CMK (cell line): ENCODE measurements around the gene SLC22A4.

ENCODE experiments used
- DNase-seq: peaks from one replicate; pipeline ENCODE4 v3.0.0-alpha.2; 2010; ENCODE audit warnings: low read depth

Gene SLC22A4

GRCh38 chr5:132376694-132377641 is 82.8 kb downstream of the SLC22A4 start:
- DNase-seq: no peak

GRCh38 chr5:132377738-132378137 is 83.5 kb downstream of the SLC22A4 start:
- DNase-seq: no peak

- DNase-seq: no peak
Measured at GRCh38 chr5:132378580-132378979, 84.4 kb downstream of the SLC22A4 start.

- no peak for DNase-seq
Measured at GRCh38 chr5:132380047-132380446, 85.9 kb downstream of the SLC22A4 start.

GRCh38 chr5:132380741-132381140 is 86.5 kb downstream of the SLC22A4 start:
- DNase-seq: no peak

- DNase-seq: no peak
Measured at GRCh38 chr5:132381614-132382013, 87.4 kb downstream of the SLC22A4 start.

GRCh38 chr5:132383261-132383660 is 89.1 kb downstream of the SLC22A4 start:
- no peak for DNase-seq

- no peak for DNase-seq
Measured at GRCh38 chr5:132383984-132384383, 89.8 kb downstream of the SLC22A4 start.

GRCh38 chr5:132384506-132385050 is 90.4 kb downstream of the SLC22A4 start:
- no peak for DNase-seq

- DNase-seq: no peak
Measured at GRCh38 chr5:132385326-132386105, 91.3 kb downstream of the SLC22A4 start.

- DNase-seq: no peak
Measured at GRCh38 chr5:132386644-132387286, 92.6 kb downstream of the SLC22A4 start.

- DNase-seq: no peak
Measured at GRCh38 chr5:132387640-132388117, 93.5 kb downstream of the SLC22A4 start.

- no peak for DNase-seq
Measured at GRCh38 chr5:132388244-132389050, 94.3 kb downstream of the SLC22A4 start.

- no peak for DNase-seq
Measured at GRCh38 chr5:132389051-132389331, 94.8 kb downstream of the SLC22A4 start.

GRCh38 chr5:132389585-132390286 is 95.5 kb downstream of the SLC22A4 start:
- DNase-seq: no peak

- DNase-seq: no peak
Measured at GRCh38 chr5:132391247-132391646, 97.1 kb downstream of the SLC22A4 start.

GRCh38 chr5:132391870-132392269 is 97.7 kb downstream of the SLC22A4 start:
- no peak for DNase-seq

- no peak for DNase-seq
Measured at GRCh38 chr5:132392411-132392810, 98.2 kb downstream of the SLC22A4 start.

GRCh38 chr5:132392978-132393825 is 99.0 kb downstream of the SLC22A4 start:
- no peak for DNase-seq
